Right lobe of liver (tissue), 4 donors: ENCODE measurements around the gene PDZD2.

Experiments
- CTCF ChIP-seq, 4 donors: fragments of 200-600 bp in 3 of 4; fragments of 450-650 bp in 1 of 4; IDR thresholded peaks; one replicate each; pipeline versions ENCODE4 v1.5.1 to v1.8.0; 2016 to 2022; ENCODE audit warnings: antibody characterized with exemption in 4 of 4, mild to moderate bottlenecking in 2 of 4
- POLR2A ChIP-seq: fragments of 450-650 bp; IDR thresholded peaks from one replicate; pipeline ENCODE4 v1.6.1; 2017; ENCODE audit warnings: antibody characterized with exemption, mild to moderate bottlenecking
- donor health status: DM: no; HTN: no; CAD: no.
- donor health status: DM: no; HTN: no; CAD: no.
- donor health status: DM: no; HTN: yes; CAD: no.

GRCh38 chr5:32058997-32059396, 420.1 kb downstream of the PDZD2 start:
- no peak for TF ChIP-seq CTCF (IDR thresholded peaks at IDR 0.05)
- TF ChIP-seq POLR2A: no peak
